Kidney tubule cell (primary cell): ENCODE results near the gene TP53RK.

Experiments used
- DNase-seq: peaks from one replicate; pipeline ENCODE4 v3.0.0-alpha.2; 2018; ENCODE audit warnings: low spot score

The TP53RK gene

GRCh38 chr20:46638134-46638897 lies 50.9 kb downstream of the TP53RK start:
- DNase-seq, result no peak

GRCh38 chr20:46637427-46638133 lies 51.7 kb downstream of the TP53RK start:
- DNase-seq, result no peak

GRCh38 chr20:46637020-46637419 lies 52.2 kb downstream of the TP53RK start:
- no peak for DNase-seq

GRCh38 chr20:46636514-46636913 lies 52.7 kb downstream of the TP53RK start:
- DNase-seq, result no peak

GRCh38 chr20:46635514-46636136 lies 53.6 kb downstream of the TP53RK start:
- no peak for DNase-seq

- DNase-seq, result peak; percentile 42
Measured at GRCh38 chr20:46634528-46634927, 54.7 kb downstream of the TP53RK start.
